ENCODE results near the gene CITED2. TPM values are rescaled to one million over a fixed set of nuclear protein-coding genes. Genes with fewer than 3 reads are reported as not detected.

Gene CITED2
- total RNA-seq, 1 donor from 2014 or later: 135 TPM

DNA sequence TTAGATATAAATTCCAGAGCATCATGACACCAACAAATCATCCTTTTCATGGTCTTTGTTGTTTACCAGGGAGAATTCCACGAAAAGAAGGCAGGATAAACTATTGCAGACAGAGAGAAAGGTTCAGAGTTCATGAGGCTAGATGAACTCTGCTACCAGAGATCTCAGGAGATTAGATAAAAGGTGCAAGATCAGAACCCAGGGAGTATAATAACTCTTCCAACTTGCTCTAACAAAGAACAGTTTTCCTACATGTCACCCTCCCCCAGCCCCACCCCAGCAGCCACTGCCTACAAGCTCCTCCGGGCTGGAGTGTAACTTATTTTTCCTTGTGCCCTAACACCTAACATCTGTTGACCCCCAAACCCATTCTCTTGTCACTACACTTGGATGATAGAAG is 13.9 kb upstream of the CITED2 start:
- no peak for DNase-seq (ENCODE audit: low spot score)
- intact Hi-C loops (cut with DNase I): no loop called here

DNA sequence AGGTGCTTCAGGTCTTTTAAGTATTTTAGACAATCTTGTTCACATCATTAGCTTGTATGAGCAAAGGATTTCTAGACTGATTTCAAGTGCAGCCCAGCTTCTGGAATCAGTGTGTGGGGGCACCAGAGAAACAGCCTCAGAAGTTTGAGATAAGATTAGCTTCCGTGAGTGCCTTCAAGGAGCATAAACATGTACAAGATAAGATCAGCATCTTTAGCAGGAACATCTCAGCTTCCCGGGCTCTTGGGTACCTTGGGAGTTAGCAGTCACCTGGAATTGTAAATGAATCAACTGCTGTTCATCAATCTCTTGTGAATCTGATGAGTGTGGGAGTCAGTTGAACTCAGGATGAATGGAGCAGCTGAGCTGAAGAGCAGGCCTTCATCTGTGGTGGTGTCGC is 12.0 kb upstream of the CITED2 start:
- intact Hi-C loops (cut with DNase I): no loop called here
- no peak for DNase-seq (ENCODE audit: low spot score)

DNA sequence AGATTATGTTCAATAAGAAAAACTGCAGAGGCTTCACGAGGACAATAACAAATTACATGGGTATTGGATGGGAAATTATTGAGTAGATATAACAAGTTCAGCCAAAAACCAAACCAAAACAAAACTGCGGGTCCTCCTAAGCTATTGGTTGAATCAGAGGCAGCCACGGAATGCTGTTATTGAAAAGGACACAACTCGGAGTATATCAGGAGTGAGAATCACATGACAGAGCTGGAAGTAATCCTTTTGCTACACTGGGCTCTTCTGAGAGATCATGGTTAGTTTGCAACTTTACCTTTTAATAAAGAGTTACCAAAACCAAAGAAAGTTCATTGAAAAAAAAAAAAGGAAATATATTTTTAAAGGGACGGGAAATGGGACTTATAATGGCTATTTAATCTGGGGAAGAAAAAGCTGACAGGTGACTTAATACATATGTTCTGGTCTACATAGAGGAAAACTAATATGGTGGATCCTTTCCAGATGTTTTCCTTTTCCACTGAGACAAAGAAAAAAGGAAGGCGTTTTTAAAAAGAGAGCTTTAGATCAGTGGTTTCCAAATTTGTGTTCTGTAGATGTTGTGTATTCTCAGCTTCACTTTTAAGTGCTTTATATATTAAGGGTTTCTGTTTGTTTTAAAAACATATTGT is 6.9 kb upstream of the CITED2 start:
- intact Hi-C loops (cut with DNase I): no loop called here
- DNase-seq (ENCODE audit: low spot score): no peak

DNA sequence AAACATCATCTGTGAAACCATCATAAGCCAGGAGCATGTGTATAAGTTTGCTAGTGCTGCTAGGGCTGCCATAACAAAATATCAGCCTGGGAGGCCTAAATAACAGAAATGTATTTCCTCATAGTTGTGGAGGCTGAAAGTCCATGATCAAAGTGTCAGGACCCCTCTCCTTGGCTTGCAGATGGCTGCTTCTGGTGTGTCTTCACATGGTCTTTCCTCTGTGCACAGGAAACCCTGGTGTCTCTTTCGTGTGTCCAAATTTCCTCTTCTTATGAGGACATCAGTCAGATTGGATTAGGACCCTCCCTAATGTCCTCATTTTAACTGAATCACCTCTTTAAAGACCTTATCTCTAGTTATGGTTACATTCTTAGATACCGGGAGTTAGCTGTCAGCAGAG is 6.2 kb upstream of the CITED2 start:
- no peak for DNase-seq (ENCODE audit: low spot score)
- intact Hi-C loops (cut with DNase I): no loop called here

DNA sequence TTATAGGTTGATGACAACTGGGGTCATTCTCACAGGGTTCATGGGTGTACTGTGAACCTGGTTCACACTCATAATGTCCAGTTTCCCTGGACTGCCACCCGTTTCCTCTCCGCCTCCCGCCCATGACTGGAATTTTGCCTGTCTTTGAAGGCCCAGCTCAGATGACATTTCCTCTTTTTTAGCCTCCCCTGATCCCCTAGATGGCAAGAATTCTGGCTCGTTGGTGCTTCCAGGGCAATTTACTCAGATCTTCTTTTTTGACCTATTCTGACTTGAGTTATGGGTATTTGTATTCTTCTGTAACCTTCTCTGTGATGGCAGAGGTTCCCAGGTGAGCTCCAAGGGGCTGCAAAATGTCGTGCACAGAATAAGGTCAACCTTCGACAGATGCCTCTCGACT is 5.7 kb upstream of the CITED2 start:
- intact Hi-C loops (cut with DNase I): no loop called here

DNA sequence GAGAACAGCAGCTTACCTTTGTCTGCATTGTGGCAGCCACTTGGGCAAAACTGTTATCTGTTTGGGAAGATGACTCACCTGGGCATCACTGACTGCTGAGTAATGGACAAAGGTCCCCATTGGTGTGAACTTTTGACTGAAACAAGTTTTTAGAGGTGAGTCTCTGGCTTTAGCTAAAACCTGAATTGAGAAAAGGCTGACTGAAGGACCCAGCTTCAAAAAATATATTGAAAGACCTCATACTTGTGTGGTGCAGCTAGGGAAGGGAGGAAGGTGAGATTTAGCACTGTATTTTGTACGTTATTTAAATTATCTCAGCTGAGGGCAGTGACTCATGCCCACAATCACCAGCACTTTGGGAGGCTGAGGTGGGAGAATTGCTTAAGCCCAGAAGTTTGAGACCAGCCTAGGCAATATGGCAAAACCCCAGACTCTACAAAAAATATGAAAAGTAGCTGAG is 4.5 kb upstream of the CITED2 start:
- intact Hi-C loops (cut with DNase I): loop anchor here (5.0 to 10.0 kb wide), 3 partner anchors 128 to 1156 kb away; no protein-coding TSS in a partner anchor

More for the DNA sequence above, 5.7 kb upstream of the CITED2 start:
- no peak for DNase-seq (ENCODE audit: low spot score)

DNA sequence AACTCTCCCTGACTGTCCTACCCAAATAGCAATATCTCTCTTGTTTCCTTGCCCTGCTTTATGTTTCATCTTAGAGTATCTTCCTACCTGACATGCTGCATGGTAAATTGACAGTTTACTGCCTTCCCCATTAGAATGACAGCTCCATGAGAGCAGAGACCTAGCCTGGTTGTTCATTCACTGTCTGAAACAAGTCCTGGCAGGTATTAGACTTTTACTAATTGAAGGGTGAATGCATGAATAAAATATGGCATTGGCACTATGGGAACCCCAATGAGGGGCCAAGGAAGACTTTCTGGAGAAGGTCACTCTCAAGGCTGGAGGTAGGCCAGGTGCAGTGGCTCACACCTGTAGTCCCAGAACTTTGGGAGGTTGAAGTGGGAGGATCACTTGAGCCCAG is 3.8 kb upstream of the CITED2 start:
- DNase-seq (ENCODE audit: low spot score): no peak
- intact Hi-C loops (cut with DNase I): loop anchor here (5.0 to 10.0 kb wide), 3 partner anchors 129 to 1157 kb away; no protein-coding TSS in a partner anchor

More for the DNA sequence above, 4.5 kb upstream of the CITED2 start:
- DNase-seq (ENCODE audit: low spot score): no peak

DNA sequence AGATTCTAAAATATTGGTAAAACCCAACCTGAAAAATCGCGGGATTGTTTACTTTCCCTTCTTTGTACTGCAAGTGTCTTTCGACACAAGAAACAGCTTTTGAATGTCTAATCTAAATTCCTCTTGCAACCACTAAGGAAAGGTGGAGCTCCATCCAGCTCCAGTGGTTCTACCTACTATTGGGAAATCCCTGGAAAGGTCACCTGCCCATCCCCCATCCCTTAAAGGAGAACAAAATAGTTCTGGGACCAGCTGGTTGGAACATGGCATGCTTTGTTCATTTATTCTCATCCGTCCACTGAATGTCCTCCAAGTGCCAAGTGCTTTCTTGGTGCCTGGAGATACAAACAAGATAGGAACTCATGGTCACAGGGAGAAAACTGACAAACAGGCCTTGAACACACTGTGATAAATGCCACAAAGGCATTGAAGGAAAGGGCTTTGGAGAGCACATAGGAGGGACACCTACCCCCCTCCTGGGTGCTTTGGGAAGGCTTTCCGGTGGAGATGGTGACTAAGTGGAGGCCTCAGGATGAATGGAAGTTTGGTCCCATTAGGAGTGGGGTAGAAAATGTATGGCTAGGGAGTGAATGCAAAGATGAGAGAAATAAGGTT is 2.3 kb upstream of the CITED2 start:
- intact Hi-C loops (cut with DNase I): loop anchor here (5.0 to 10.0 kb wide), 3 partner anchors 131 to 1158 kb away; no protein-coding TSS in a partner anchor
- no peak for DNase-seq (ENCODE audit: low spot score)

DNA sequence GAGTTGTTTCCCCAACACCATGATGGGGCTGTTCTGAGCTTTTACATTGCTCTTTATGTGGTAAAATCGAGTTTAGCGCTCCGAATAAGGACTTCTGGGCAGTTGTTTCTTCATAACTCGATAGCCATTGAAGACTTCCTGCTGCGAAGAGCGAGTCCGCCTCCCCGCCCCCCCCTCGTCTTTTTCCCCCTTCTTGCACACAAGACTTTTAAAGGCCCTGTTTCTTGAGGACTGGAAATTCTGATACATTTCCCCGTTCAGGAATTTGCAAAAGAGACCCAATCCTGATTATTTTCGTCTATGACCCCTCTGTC is 1.5 kb upstream of the CITED2 start:
- no peak for DNase-seq (ENCODE audit: low spot score)
- intact Hi-C loops (cut with DNase I): loop anchor here (5.0 to 10.0 kb wide), 3 partner anchors 131 to 1159 kb away; no protein-coding TSS in a partner anchor

DNA sequence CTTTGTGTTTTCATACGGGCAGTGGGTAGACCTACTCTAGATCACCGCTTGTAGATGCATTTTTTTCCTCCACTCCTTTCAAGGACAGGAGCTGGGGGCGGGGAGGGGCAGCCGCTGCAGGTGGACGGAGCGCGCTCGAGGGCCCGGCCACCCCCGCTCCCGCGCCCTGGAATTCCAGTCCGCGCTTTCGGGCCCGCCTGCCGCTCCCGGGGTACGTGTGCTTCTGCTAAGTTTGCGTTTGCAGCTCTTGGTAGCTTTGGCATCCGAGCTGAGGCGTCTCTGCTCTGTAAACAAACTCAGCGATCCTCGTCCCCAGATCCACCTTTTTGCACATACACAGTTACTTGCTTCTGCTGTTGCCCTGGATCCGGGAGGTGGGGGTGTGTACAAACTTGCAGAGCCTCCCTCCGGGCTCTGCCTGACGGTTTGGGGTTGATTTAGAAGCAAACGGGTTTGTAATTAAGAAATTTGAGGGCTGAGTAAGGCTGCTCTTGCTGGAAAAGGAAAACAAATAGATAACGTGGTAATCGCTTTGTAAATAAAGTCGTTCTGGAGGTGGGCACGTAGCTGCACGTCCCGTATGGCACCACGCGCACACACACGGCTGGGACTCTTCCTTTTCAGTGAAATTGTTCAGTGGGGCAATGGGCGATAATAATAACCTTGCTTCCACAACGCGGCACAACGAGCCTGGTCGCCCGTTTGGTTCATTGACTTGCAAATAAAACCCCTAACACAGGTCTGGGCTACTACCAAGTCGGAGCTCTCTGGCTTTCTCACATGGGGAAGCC is 973 bp upstream of the CITED2 start:
- DNase-seq (ENCODE audit: low spot score): peak; percentile 94
- intact Hi-C loops (cut with DNase I): loop anchor here (2.0 to 10.0 kb wide), 5 partner anchors 132 to 1159 kb away; no protein-coding TSS in a partner anchor

DNA sequence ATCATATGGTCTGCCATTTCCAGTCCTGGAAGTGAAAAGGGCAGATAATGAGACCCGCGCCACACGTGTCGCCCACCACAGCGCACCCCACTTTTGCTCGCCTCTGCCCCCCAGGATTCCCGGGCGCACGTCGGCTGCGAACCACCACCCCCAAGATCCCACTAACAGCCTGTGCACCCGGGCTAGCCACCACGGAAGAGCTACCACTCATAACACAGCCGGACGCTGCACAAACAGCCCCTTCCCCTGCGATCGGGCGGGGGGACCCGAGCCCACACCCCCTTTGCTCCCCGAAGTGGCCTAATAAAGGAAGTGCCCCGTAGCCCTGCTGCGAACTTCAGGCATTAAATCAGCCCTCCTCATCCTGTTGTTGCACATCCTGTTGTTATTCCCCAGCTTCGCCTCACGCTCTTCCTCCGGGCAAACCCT is 506 bp downstream of the CITED2 start:
- DNase-seq (ENCODE audit: low spot score): no peak
- intact Hi-C loops (cut with DNase I): loop anchor here (2.0 to 10.0 kb wide), 11 partner anchors 223 to 1548 kb away; no protein-coding TSS in a partner anchor

DNA sequence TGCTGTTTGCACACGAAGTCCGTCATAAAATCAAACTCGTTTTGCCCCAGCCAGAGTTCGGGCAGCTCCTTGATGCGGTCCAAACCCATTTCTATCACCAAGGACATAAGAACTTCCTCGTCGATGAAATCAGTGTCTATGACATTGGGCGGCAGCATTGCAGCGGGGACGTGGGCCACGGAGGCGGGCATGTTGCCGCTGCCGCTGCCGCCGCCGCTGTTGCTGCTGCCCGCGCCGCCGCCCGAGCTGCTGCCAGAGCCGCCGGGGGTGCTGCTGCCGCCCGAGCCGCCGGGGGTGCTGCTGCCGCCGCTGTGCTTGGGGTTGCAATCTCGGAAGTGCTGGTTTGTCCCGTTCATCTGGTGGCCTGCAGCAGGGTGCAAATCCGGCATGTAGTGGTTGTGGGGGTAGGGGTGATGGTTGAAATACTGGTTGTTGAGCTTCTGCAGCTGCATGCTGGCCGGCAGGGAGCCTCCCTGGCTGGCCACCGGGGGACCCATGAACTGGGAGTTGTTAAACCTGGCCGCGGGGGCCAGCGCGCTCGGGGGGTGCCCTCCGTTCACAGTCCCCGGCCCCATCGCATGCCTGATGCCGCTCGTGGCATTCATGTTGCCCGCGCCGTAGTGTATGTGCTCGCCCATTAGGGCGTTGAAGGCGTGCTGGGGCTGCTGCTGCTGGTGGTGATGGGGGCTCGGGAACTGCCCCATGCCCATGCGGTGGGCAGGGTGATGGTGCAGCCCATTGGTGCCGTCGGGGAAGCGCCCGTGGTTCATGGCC is 1.1 kb downstream of the CITED2 start:
- DNase-seq (ENCODE audit: low spot score): peak; percentile 85
- intact Hi-C loops (cut with DNase I): loop anchor here (2.0 to 10.0 kb wide), 9 partner anchors 391 to 1549 kb away; no protein-coding TSS in a partner anchor

DNA sequence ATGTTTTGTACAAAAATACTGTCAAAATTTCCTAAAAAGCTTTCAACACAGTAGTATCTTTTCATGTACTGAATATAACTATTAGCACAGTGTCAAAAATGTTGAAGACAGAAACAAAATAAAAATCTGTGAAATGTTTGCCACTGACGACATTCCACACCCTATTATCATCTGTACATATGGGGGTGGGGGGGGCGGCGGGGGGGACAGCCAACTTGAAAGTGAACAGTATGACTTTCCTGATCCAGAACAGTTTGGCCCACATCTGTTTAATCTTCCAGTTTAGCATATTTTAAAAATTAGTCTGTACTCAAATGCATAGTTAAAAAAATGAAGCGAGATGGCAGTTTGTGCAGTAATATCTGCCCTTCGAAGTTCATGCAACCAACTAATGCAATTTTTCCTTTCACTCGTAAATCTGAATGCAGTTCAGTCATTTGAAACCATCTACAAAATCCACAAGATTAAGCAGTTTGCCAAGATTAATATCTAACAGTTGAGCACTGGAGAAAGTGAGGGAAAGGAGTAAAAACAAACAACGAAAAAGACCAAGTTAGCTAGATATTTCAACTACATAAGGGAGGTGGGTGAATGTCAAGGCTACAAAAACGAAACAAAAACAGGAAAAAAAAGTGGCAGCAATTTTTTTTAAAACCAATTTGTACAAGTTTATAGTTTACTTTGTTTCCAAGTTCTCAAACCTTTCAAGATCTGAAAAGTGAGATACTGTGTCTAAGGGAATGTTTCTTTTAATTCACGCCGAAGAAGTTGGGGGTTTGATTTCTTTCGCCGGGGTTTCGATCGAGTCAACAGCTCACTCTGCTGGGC is 1.9 kb downstream of the CITED2 start:
- DNase-seq (ENCODE audit: low spot score): no peak
- intact Hi-C loops (cut with DNase I): loop anchor here (2.0 to 10.0 kb wide), 9 partner anchors 392 to 1550 kb away; no protein-coding TSS in a partner anchor

DNA sequence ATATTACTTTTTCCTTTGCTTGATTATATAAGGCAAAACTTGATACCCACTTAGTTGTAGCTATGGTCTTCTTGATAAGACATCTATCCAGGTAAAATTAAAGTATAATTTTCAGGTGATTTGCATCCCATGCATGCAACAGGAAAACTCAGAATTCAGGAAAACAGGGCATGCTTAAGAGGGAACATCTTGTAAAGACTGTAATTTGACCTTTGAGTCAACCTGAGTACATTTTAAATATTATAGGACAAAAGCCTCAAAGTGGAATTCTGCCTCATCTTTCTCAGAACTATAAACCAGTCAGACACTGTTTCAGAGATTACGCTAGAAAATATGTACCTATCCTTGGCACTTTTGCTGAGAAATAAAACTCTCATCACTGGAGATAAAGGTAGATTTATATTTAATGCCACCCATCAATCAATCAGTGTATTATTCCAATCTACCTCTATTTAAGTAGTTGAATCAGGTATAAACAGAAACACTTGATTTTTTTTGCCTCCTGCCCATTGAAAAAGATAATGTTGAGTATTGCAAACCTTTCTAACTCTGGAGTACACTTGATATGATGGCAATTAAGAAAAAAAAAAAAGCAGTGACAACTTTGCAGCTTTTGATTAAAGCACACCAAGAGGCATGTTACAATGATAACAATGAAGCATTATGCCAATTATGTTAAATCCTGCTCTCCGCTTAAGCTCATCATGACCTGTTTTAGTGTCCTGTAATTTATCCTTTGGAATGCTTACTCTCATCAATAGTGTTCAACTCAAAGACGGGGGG is 2.8 kb downstream of the CITED2 start:
- no peak for DNase-seq (ENCODE audit: low spot score)
- intact Hi-C loops (cut with DNase I): loop anchor here (2.0 to 10.0 kb wide), 9 partner anchors 393 to 1551 kb away; no protein-coding TSS in a partner anchor

DNA sequence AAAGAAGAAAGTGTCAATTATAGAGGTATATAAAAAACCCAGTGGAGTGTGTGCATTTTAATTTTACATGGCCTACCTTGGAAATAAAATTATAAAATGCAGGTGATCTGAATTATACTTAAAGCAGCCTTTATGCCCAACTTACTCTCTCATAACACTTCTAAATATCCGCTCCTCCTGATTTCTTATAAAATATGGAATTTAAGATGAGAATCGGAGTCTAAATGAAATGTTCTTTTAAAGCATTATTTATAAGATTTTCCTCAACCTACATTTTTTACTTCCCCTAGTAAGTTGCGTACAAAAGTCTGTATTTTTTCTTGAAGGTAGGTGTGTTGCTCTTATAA is 3.5 kb downstream of the CITED2 start:
- DNase-seq (ENCODE audit: low spot score): no peak
- intact Hi-C loops (cut with DNase I): loop anchor here (5.0 to 10.0 kb wide), 7 partner anchors 406 to 1551 kb away; no protein-coding TSS in a partner anchor

DNA sequence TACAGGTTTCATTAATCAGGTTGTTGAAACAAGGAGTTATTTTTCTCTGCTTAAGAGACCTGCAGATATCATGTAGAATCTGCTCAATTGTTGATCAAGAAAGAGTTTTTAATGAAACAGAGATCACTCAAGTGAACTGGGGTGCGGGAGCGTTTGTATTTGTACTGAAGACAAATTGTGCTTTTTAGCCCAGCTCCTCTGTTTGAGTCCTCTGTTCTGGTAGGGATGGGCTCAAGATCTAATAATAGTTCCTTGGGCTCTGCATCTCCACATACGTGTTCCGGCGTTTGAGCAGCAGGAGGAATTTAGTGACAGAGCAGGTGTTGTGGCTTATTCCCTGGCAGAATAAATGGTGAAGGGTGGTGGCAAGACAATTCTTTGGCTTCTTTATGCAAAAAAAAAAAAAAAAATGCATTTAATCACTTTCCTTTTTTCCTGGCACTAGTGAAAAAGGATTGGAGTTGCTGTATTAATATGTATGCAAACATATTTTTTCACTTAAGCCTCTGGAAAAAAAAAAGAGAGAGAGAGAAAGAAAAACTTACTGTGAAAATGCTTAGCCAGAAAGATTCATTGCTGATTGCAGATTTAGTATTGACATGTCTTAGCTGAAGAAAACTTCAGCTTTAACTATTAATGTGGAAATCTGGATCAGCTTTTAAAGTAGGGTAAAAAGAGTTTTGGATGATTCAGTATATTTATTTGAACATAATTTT is 4.0 kb downstream of the CITED2 start:
- intact Hi-C loops (cut with DNase I): loop anchor here (5.0 to 10.0 kb wide), 7 partner anchors 407 to 1552 kb away; no protein-coding TSS in a partner anchor

More for the DNA sequence above, 4.0 kb downstream of the CITED2 start:
- DNase-seq (ENCODE audit: low spot score): no peak

Data from cardiac septum (tissue), 1 donor.